GM19240 (cell line): Measurements from ENCODE around the gene ASCC2.

Experiments used
- DNase-seq: peaks from one replicate; pipeline ENCODE4 v3.0.0; 2011; ENCODE audit warnings: low spot score; ENCODE audit not compliant: insufficient read length

Gene ASCC2

DNA sequence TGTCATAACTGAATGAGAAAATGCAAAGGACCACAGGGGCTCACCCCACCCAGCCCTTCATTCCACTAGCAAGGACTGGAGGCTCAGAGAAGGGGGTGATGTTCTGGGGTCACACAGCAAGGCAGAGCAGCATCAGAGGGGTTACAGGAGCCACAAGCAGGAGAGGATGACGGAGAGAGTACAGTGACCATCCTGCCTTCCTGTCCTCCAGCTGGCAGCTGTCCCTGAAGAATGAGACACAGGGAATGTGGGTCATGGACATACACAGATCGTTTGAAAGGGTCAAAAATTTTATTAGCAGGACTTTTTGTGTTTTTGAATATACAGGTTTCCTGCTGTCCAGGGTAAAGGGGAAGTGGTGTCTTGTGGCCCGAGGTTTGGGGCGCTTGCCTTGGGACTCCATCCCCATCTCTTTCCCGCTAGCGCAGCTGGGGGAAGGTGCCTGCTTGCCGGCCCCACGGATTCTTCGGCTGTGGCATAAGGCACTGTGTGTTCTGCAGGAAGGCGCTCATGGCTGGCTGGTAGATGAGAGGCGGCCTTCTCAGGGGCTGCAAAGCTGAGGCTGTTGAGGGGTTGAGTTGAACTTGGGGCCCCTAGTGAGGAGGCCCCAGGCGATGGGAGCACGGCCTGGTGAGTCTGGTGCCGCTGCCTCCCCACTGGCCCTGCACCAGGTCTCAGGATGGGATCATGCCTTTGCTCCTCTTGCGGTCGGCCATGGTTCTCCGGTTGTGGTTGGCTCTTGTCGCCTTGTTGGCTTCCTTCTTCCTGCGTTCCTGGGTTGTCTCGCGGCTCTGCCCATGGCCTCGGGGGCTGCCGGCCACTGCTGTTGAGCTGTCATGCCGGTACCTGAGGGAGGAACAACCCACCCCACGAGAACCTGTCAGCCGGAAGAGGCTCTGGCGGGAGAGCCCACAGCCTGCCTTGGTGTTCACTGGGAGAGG is 49.5 kb downstream of the ASCC2 start:
- no peak for DNase-seq

DNA sequence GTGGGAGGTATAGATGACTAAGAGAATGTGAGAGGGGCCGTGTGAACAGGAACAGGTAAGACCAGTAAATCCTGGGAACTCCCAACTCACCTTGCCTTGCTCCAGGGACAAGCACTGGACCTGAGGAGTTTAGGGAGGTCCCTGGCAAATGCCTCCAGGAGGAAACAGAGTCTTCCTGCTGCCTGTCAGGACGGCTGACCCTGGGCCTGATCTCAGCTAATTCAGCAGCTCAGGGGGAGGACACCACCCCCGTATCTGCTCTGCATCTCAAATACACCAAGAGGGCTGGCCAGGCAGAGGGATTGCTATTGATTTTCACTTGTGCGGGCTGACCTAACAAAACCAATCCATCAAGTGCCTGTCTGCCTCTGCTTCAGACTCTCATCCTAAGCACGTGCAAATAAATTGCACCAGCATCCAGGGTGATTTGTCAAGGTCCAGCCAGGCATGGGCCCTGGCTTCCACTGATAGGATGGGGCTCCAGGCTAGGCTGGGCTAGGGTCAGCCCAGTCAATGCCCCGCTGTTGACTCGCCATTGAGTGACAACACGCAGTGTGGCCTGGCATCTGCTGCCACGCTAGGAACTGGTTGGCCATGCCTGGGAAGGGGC is 50.6 kb downstream of the ASCC2 start:
- no peak for DNase-seq

DNA sequence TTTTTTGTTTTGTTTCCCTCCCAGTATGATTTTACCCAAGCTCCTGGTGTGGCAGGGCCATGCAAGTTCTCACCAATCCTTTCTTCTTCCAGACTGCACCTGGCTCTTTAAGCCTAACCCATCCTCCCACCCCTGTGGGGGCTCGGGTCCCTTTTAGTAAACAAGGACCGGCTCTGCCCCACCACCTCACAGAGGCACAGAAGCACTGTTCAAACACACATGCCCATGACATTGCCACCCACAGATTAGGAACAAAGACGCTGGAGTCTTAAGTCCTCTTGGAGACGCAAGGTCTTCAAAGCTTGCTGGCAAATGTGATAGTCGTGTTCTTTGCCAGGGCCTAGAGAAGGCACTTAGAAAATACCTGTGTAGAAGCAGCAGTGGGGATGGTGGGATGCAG is 52.0 kb downstream of the ASCC2 start:
- DNase-seq: no peak

DNA sequence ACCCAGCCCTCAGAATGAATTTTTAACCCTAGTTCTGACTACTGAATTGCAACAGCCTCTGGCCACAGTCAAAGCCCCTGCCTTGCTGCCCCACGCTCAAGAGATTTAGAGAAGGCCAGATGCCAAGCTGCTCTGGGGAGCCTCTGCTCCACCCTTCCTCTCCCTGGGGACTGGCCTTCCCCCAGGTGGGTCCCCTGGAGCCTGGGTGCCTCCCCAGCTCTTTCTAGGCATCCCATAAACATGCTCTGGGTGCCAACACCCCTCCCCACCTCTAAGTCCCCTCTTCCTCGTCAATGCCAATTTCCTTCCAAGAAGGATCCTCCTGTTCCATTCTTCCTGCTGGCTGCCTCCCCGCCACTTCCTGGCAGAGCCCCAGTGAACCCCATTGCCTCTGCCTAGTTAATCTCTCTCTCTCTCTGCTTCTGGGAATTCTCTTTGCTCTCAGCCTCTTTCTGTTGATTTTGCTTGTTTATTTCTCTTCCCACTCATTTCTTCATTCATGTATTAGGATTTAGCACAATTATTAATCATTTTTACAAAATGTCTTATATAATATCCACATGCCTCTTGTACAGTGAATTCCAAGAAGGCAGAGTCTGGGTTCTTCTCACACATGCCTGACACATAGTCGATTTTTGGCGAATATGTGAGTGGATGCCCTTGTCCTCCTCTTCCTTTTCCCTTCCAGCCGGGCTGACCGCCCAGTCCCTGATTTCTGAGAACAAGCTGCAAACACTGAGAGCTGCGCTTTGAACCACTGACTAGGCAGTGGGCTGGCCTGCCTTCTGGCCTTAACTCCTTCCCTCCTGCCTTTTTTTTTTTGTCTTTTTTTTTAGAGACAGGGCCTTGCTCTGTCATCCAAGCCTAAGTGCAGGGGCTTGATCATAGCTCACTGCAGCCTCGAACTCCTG is 53.4 kb downstream of the ASCC2 start:
- DNase-seq: no peak

DNA sequence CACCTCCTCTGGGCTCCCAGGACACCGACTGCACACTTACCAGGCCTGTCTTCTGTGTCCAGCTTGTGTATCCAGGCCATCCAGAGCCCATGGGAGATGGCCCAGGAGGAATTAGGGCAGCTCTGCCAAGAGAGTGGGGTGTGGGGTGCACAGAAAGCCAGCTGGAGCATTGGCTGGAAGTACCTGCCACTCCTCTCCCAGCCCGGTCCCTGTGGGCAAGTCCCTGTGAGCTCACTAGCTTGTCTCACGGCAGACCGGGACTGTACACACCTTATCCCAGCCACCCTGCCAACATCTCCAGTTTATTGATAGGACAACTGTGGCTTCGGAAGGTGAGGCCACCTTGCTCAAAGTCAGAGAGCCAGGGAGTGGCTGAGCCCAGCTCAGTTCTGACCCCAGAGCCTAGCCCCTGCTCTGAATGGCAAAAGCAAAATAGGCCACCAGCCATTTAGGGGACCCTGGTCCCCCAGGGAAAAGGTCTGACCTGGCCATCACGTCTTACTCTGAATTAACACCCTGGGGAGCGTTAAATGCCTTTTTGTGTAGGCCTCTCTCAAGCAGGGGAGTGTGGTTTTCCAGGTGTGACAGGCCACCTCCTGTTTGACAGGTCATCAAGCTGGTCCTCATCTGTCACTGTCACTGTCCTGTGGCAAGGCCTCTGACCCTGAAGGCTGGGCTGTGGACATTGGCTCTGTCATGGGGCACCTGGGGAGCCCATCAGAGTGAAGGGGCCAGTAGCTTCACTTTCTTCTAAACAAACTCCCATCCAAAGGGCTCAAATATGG is 55.8 kb downstream of the ASCC2 start:
- no peak for DNase-seq

DNA sequence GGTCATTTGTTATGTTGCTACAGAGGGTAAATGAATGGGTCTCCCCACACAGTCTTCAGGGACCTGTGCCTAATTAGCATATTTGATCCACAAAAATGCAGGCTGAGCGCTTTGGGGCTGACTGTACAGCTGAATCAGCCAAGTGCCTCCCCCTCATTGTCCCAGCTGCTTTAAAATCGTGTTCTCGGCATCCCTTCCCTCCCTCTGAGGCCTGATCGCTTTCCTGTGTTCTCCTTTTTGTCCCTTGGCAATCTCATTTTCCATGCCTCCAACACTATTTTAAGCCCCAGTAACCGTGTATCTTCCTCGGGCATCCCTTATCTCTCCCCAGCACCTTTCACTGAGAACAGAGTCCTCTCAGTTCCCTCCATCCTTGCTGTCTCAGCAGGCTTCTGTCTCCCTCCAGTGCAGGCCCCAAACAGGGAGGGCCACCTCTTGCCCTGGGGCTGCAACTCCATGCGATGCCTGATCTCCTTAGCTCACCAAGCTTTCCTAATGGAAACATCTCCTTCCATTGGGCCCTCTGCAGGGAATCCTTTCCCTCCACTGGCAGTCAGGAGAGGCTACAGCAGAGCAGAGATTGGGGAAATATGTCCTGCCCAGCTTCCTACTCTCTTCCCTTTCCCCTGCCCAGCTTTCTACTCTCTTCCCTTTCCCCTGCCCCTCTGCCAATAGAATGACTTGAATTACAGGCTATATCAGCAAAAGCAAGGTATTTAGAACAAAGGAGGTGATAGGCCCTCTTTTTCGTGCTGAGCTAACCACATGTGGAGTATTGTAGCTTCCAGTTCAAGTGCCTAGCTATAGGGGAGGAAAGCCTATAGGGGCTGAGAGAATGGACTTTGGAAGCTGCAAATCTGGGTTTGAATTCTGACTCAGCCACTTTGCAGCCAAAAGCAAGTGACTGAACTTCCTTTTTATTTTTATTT is 57.1 kb downstream of the ASCC2 start:
- DNase-seq: no peak

DNA sequence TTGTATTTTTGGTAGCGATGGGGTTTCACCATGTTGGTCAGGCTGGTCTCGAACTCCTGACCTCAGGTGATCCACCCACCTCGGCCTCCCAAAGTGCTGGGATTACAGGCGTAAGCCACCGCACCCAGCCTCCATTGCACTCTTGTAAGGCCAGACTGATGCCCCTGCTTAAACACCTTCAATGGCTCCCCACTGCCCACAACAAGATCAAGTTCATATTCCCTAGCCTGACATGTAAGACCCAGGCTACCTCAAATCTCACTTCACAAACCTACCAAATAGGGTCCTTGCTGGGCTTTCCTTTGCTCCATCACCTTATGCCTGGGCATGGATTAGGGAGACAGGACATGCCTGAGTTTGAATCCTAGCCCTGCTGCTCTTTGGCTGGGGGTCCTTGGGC is 57.9 kb downstream of the ASCC2 start:
- DNase-seq: no peak

DNA sequence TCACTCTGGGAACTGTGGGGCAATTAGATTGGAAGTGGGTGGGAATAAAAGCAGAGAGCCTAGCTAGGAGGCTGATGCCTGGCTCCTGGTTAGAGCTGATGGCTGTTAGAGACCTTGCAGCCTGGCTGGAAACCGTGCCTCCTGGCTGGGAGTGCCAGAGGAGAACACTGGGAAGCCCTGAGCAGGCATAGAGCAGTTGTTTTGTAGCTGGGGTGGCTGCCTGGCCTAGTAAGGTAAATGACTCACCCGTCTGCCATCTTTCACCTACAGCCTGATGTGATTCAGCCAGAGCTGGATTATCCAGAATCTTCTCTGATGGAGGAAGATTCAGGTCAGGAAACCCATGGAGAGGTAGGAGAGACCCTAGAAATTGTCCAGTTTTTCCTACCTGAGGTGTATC is 64.8 kb downstream of the ASCC2 start:
- DNase-seq: no peak

DNA sequence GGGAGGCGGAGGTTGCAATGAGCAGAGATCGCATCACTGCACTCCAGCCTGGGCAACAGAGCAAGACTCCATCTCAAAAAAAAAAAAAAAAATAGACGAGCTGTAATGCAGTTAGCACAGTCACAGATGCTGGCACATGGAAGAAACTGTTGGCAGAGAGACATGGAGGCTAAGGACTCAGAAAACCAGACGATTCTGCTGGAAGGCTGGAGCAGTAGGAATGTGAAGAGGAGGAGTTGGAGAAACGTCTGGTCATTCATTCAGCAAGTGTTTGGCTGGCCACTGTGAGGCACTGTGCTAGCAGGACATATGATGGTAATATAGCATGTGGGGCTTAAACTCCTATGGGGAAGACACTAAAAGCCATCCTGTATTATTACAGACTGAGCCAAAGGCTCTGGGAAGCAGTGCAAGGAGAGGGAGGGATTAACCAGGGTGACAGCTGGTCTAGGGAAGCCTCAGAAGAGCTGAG is 65.9 kb downstream of the ASCC2 start:
- no peak for DNase-seq

DNA sequence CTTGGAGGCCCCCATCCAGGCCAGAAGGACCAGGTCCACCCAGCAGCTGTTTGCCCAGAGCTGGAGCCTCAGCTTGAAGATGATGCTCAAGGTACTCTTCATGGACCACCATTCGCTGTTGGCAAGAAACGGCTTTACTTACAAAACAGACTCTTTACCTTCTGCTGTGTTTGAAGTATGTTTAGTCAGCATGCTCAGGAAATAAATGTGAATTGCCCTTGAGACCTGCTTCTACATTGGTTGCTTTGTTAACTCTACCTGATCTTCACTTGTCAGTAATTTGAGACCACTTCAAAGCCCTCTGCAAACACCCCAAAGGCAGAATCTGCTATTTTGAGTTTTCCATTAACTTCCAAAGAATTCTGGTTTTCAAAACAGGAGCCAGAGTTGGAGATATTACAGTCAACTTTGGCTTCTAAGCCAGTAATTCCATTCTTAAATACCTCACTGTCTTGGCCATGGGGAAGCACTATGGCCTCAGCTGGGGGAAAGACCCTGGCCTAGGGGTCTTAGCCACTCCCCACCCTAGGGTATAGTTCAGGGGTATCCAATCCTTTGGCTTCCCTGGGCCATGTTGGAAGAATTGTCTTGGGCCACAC is 68.3 kb downstream of the ASCC2 start:
- no peak for DNase-seq

DNA sequence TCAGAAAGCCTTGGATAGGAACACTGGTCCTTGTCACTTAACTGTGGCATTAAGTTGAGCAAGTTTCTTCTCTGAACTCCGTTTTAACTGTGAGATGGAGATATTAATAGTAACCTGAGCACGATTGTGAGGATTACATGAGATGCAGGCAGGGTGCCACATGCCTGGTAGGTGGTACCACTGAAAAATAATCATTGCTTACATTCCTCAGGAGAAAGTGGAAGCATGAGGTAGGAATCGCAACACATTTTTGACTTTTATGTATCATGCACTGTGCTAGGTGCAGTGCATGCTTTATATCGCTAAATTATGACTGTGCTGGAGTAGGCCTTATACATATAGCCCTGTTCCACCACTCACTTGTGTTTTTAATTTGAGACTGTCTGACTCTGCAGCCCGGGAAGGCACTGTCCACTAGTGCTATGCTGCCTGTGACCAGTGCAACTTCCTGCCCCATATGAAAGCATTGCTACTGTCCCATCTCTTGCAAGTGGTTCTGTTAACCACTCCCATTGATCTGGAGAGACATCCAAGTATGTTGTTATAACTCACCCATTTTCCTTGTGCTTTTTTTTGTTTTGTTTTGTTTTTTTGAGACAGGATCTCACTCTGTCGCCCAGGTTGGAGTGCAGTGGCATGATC is 69.9 kb downstream of the ASCC2 start:
- no peak for DNase-seq

DNA sequence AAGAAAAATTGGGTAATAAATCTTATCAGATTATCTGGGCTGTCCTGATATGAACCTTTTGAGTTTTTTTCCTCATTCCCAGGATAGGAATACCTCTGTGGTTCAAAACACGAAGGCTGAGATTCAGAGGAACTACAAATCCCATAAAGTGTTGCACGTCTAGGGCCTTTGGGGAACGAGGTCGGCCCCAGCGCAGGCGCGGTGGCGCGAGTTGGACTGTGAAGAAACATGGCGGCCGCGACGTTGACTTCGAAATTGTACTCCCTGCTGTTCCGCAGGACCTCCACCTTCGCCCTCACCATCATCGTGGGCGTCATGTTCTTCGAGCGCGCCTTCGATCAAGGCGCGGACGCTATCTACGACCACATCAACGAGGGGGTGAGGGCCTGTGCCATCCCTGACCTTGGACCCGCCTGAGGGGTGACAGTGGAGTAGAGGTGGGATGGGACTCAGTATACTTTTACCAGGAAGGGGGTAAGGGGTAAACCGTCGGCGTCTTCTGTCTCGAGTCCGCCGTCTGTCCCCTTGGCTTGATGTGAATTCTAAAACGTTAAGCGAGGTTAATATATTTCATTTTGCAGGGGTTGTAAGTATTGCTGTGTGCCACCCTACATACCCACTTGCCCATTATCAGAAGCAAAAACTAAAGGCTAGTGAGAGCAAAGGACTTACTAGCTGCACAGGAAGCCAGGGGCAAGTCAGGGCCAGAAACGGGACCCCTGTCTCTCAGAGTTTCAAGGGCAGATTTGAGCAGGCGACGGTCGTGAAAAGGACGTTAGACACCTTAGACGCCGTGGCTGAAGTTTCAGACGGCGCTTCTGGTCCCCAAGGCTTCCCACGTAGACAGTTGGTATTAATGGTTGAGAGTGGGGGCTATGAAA is 70.7 kb downstream of the ASCC2 start, which contains the start of gene UQCR10:
TSS of gene UQCR10 (plus strand) at position 199 of the 881 bp plus-strand sequence. CDS start at position 229, 30 bp downstream.
- peak; percentile 95 for DNase-seq

DNA sequence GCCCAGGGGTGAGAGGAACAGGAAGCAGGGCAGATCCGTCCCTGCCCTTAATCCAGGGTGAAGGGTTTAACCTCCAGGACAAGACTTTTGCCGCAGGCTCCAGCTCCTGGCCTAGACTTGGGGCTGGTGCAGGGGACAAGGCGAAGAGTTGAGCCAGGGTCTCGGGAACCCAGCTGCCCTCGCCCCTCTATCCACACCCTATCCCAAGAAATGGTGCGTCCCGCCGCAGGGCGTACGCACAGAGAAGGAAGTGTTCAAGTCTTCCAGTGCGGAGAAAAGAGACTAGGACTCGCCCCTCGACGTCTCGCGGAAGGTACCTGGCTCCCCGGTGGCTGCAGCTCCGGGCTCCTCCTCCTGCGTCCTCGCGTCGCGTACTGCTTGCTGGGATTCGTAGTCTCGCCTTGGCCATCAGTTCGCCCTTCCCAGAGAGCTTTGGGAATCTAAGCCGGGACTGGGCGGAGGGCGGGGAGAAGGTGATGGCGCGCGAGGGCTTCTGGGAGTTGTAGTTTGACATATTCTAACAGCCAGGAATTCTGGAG is 71.4 kb downstream of the ASCC2 start, which contains the start of gene ZMAT5:
TSS of gene ZMAT5 (minus strand) at position 376 of the 539 bp plus-strand sequence. CDS start 18,463 bp downstream, outside the sequence.
- DNase-seq: peak; percentile 99

DNA sequence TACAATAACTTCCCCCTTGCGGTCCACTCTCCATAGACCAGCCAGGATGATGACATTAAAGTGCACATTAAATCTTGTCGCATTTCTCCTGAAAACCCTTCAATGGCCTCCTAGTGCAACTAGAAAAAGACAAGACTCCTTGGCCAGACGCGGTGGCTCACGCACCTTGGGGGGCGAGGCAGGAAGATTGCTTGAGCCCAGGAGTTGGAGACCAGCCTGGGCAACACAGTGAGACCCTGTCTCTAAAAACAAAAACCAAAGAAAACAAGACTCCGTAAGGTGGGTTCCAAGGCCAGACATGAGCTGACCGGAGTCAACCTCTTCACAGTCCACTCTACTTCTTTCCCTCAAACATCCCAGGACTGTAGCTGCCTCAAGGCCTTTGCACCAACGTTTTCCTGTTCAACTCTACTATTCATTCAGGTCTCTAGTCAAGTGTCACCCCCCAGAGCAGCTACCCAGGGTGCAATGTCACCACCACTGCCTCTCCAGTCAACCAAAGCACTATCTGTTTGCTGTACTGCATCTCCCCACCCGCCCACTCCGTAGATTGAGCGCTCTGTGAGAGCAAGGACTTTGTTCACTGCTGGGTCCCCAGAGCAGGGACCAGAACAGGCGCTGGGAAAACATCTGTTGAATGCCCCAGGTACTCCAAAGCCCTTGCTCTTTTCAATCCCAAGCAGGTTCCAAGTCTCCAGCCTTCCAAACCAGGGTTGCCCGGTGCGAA is 72.0 kb downstream of the ASCC2 start:
- DNase-seq: peak; percentile 19

DNA sequence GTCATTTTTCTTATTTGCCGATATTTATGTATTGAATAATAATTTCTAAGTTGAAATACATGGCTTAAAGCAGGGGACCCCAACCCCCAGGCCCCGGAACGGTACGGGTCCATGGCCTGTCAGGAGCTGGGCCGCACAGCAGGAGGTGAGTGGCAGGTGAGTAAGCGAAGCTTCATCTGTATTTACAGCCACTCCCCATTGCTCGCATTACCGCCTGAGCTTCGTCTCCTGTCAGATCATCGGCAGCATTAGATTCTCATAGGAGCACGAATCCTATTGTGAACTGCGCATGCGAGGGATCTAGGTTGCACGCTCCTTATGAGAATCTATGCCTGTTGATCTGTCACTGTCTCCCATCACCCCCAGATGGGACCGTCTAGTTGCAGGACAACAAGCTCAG is 75.8 kb downstream of the ASCC2 start:
- no peak for DNase-seq

DNA sequence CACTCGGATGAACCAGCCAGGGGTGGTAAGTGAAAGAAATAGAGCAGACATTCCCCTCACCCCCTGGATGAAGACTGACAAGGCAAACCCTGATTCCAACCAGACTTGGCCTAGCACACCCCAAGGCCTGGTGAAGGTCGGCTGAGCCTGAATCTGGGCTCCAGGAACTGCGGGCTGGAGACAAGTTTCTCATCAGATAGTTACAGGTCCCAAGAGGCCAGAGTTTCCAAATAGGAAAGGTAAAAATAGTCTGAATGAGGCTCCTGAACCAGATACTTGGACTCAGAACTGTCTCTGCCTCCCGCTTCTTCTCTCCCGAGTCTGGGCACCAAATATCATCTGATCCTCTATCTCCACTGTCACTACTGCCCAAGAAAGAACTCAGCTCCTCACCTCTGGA is 79.1 kb downstream of the ASCC2 start:
- DNase-seq: no peak
